Osteoblast (primary cell): ENCODE results near the gene WWOX. TPM values are rescaled to one million over a fixed set of nuclear protein-coding genes. Genes with fewer than 3 reads are reported as not detected.

Experiments
- DNase-seq: peaks from one replicate; pipeline ENCODE4 v3.0.0; 2011; ENCODE audit warnings: low spot score, mixed read lengths; ENCODE audit not compliant: insufficient read length; ENCODE audit errors: missing footprints
- H2AFZ ChIP-seq: 2 replicates; pipeline ENCODE4 v1.6.0; 2011; ENCODE audit warnings: mild to moderate bottlenecking, low read length
- H3K27ac ChIP-seq: 2 replicates; pipeline ENCODE4 v1.5.1; 2011; ENCODE audit warnings: mild to moderate bottlenecking, low read depth, low read length, moderate library complexity
- H3K27me3 ChIP-seq: 2 replicates; pipeline ENCODE4 v1.6.0; 2012; ENCODE audit warnings: mild to moderate bottlenecking, control low read depth, inconsistent platforms, low read length, moderate library complexity; ENCODE audit not compliant: insufficient read depth
- H3K36me3 ChIP-seq: 2 replicates; pipeline ENCODE4 v1.5.1; 2011; ENCODE audit warnings: mild to moderate bottlenecking, low read length, control low read depth, moderate library complexity; ENCODE audit not compliant: insufficient read depth
- H3K4me1 ChIP-seq: 2 replicates; pipeline ENCODE4 v1.5.1; 2011; ENCODE audit warnings: mild to moderate bottlenecking, low read length, control low read depth, moderate library complexity; ENCODE audit not compliant: insufficient read depth
- H3K4me2 ChIP-seq: 2 replicates; pipeline ENCODE4 v1.6.0; 2011; ENCODE audit warnings: mild to moderate bottlenecking, low read length; ENCODE audit not compliant: insufficient read depth
- H3K4me3 ChIP-seq: fragments of 200-600 bp; sonication (generic); 3 replicates; pipeline ENCODE4 v1.5.1; 2012; ENCODE audit warnings: mild to moderate bottlenecking, low read length, inconsistent platforms; ENCODE audit not compliant: insufficient read depth
- H3K79me2 ChIP-seq: 2 replicates; pipeline ENCODE4 v1.6.0; 2012; ENCODE audit warnings: mild to moderate bottlenecking, low read length, control low read depth, inconsistent platforms; ENCODE audit not compliant: insufficient read depth
- H3K9me3 ChIP-seq: 2 replicates; pipeline ENCODE4 v1.5.1; 2011; ENCODE audit warnings: low read depth, low read length, control low read depth
- H4K20me1 ChIP-seq: 2 replicates; pipeline ENCODE4 v1.6.0; 2012; ENCODE audit warnings: mild to moderate bottlenecking, low read length, control low read depth; ENCODE audit not compliant: insufficient read depth
- CTCF ChIP-seq: IDR thresholded peaks from 2 replicates; pipeline ENCODE4 v1.5.1; 2011; ENCODE audit warnings: mild to moderate bottlenecking, low read depth, low read length, moderate library complexity; ENCODE audit errors: extremely low read depth
- total RNA-seq: library from RNA; depleted of rRNA; stranded (reverse); fragments of >200 nt; gene quantifications from 2 replicates; pipeline ENCODE4 v1.2.3, GENCODE V29; 2012

Gene WWOX
- total RNA-seq, 1 donor = 23.9 TPM

GRCh38 chr16:78623796-78624195, 524.3 kb downstream of the WWOX start:
- no peak overlapping the region for H3K27ac ChIP-seq
- H3K4me1 ChIP-seq = no peaks in the 10 kb centered on the region
- TF ChIP-seq CTCF = no peak
- DNase-seq = no peak
- H3K4me3 ChIP-seq = no peak overlapping the region
- no peaks in the 10 kb centered on the region for H3K79me2 ChIP-seq
- H2AFZ ChIP-seq = no peak overlapping the region
- no peaks in the 10 kb centered on the region for H3K27me3 ChIP-seq
- H3K4me2 ChIP-seq = no peak overlapping the region
- no peaks in the 10 kb centered on the region for H3K9me3 ChIP-seq
- no peaks in the 10 kb centered on the region for H3K36me3 ChIP-seq
- H4K20me1 ChIP-seq = no peaks in the 10 kb centered on the region

GRCh38 chr16:78624366-78624765, 524.9 kb downstream of the WWOX start:
- H3K27me3 ChIP-seq = no peaks in the 10 kb centered on the region
- no peak overlapping the region for H3K4me3 ChIP-seq
- H3K4me1 ChIP-seq = no peaks in the 10 kb centered on the region
- TF ChIP-seq CTCF = no peak
- H3K36me3 ChIP-seq = no peaks in the 10 kb centered on the region
- H4K20me1 ChIP-seq = no peaks in the 10 kb centered on the region
- no peak overlapping the region for H2AFZ ChIP-seq
- H3K79me2 ChIP-seq = no peaks in the 10 kb centered on the region
- H3K27ac ChIP-seq = no peak overlapping the region
- H3K4me2 ChIP-seq = no peak overlapping the region
- DNase-seq = no peak
- H3K9me3 ChIP-seq = no peaks in the 10 kb centered on the region

GRCh38 chr16:78628461-78629045, 529.1 kb downstream of the WWOX start:
- Histone ChIP-seq H3K9me3 (peaks cover 3% of the 10 kb centered on the region), H3K27me3 (no peaks in the 10 kb centered on the region), H3K4me2 (peak overlapping the region; percentile 39), H2AFZ (peak overlapping the region; percentile 47), H4K20me1 (no peaks in the 10 kb centered on the region), H3K79me2 (no peaks in the 10 kb centered on the region), H3K27ac (peak overlapping the region; percentile 68), H3K36me3 (no peaks in the 10 kb centered on the region), H3K4me3 (peak overlapping the region; percentile 28), H3K4me1 (no peaks in the 10 kb centered on the region)
- DNase-seq = no peak
- TF ChIP-seq CTCF = no peak

DNA sequence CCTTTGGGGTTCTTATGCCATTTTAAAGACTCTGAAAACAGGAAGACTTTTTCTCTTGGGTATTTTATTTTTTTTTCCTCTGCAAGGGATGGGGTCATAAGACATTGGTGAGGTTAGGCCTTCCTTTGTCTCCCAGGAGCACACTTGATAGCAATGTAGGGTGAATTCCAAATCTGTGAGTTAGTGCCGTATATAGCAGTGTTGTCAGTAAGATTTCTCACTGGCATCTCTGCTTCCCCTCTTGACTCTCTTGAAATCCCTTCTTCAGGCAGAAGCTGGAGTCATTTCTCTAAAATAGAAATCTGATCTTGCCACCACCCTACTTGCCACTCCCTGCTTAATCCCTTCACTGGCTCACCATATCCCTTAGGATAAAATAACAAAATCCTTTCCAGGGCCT, 529.7 kb downstream of the WWOX start:
- Histone ChIP-seq H3K27ac (peak overlapping the region; percentile 68), H3K4me2 (peak overlapping the region; percentile 39), H3K4me1 (no peaks in the 10 kb centered on the region), H2AFZ (no peak overlapping the region), H3K36me3 (no peaks in the 10 kb centered on the region), H3K4me3 (no peak overlapping the region), H3K9me3 (peaks cover 3% of the 10 kb centered on the region), H3K79me2 (no peaks in the 10 kb centered on the region), H4K20me1 (no peaks in the 10 kb centered on the region), H3K27me3 (no peaks in the 10 kb centered on the region)
- TF ChIP-seq CTCF = no peak
- no peak for DNase-seq
